OCI-LY1 (cell line): ENCODE results near the gene ZNF354C.

Experiments used
- EZH2 ChIP-seq: fragments of 200-600 bp; sonication (generic), shearing (Covaris generic); IDR thresholded peaks from 2 replicates; pipeline ENCODE4 v1.8.0; 2017; ENCODE audit warnings: borderline replicate concordance, mixed run types, mild to moderate bottlenecking, antibody characterized with exemption, low read length, moderate library complexity, mixed read lengths
- TF ChIP-seq, protein P1 (sequence below): fragments of 200-600 bp; sonication (generic), shearing (Covaris generic); IDR thresholded peaks from 2 replicates; pipeline ENCODE4 v1.5.1; 2017; ENCODE audit warnings: mild to moderate bottlenecking, antibody characterized with exemption, low read length, moderate library complexity, mixed read lengths

- TF ChIP-seq, protein P1, sequence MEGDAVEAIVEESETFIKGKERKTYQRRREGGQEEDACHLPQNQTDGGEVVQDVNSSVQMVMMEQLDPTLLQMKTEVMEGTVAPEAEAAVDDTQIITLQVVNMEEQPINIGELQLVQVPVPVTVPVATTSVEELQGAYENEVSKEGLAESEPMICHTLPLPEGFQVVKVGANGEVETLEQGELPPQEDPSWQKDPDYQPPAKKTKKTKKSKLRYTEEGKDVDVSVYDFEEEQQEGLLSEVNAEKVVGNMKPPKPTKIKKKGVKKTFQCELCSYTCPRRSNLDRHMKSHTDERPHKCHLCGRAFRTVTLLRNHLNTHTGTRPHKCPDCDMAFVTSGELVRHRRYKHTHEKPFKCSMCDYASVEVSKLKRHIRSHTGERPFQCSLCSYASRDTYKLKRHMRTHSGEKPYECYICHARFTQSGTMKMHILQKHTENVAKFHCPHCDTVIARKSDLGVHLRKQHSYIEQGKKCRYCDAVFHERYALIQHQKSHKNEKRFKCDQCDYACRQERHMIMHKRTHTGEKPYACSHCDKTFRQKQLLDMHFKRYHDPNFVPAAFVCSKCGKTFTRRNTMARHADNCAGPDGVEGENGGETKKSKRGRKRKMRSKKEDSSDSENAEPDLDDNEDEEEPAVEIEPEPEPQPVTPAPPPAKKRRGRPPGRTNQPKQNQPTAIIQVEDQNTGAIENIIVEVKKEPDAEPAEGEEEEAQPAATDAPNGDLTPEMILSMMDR: no peak
- TF ChIP-seq EZH2: no peak
Measured at GRCh38 chr5:179128976-179129375, 68.8 kb downstream of the ZNF354C start.
